Esophagus squamous epithelium (tissue), 4 donors: ENCODE data around the gene MALT1.

Experiments used
- POLR2A ChIP-seq, 4 donors: fragments of 450-650 bp; IDR thresholded peaks; one replicate each; pipeline ENCODE4 v1.6.1; 2017; ENCODE audit warnings: antibody characterized with exemption in 4 of 4, mild to moderate bottlenecking in 4 of 4, moderate library complexity in 3 of 4
- TF ChIP-seq, protein P1 (sequence below), 6 experiments: fragments of 450-650 bp in 4 of 6; fragments of 200-600 bp in 2 of 6; sonication (generic) in 2 of 6; IDR thresholded peaks; one replicate each; pipeline ENCODE4 v1.5.1; 2016 to 2019; ENCODE audit warnings: antibody characterized with exemption in 6 of 6, mild to moderate bottlenecking in 4 of 6, moderate library complexity in 4 of 6

DNA sequence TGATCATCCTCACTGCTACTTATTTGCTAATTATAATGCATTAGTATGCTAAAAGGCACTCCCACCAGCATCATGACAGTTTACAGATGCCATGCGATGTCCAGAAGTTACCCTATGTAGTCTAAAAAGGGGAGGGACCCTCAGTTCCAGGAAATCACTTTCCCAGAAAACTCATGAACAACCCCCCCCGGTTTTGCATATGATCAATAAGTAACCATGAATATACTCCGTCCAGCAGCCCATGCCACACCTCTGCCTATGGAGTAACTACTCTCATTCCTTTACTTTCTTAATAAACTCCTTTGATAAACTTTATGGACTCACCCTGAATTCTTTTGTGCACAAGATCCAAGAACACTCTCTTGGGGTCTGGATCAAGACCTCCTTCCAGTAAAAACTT, 86.8 kb downstream of the MALT1 start:
- TF ChIP-seq, protein P1, sequence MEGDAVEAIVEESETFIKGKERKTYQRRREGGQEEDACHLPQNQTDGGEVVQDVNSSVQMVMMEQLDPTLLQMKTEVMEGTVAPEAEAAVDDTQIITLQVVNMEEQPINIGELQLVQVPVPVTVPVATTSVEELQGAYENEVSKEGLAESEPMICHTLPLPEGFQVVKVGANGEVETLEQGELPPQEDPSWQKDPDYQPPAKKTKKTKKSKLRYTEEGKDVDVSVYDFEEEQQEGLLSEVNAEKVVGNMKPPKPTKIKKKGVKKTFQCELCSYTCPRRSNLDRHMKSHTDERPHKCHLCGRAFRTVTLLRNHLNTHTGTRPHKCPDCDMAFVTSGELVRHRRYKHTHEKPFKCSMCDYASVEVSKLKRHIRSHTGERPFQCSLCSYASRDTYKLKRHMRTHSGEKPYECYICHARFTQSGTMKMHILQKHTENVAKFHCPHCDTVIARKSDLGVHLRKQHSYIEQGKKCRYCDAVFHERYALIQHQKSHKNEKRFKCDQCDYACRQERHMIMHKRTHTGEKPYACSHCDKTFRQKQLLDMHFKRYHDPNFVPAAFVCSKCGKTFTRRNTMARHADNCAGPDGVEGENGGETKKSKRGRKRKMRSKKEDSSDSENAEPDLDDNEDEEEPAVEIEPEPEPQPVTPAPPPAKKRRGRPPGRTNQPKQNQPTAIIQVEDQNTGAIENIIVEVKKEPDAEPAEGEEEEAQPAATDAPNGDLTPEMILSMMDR (IDR thresholded peaks at IDR 0.05) = no peak
- TF ChIP-seq POLR2A (IDR thresholded peaks at IDR 0.05) = no peak
